AG04449 (cell line): ENCODE results near the gene FAM229A.

ENCODE experiments used
- CTCF ChIA-PET: fragments of 350-600 bp; formaldehyde crosslinking; extraction: SDS; loops from one replicate; lab custom pipeline; 2021; ENCODE audit warnings: antibody characterized with exemption; lab: Yijun Ruan, JAX
- POLR2A ChIA-PET: fragments of 400-600, 350-600 bp; formaldehyde crosslinking; extraction: SDS; loops from one replicate; lab custom pipeline; 2020; ENCODE audit warnings: antibody characterized with exemption, inconsistent platforms; lab: Yijun Ruan, JAX
- DNase-seq: peaks from one replicate; pipeline ENCODE4 v3.0.0-alpha.2; 2010; ENCODE audit warnings: low read depth, low spot score
- H3K4me3 ChIP-seq: 2 replicates; pipeline ENCODE4 v1.5.1; 2011; ENCODE audit warnings: low read depth, mild to moderate bottlenecking, control low read depth, low read length
- TF ChIP-seq, protein P1 (sequence below): IDR thresholded peaks from one replicate; pipeline ENCODE4 v1.5.1; 2011; ENCODE audit warnings: mild to moderate bottlenecking, moderate library complexity, low read length, control low read depth, inconsistent platforms; ENCODE audit not compliant: insufficient read depth; ENCODE audit errors: missing control alignments

FAM229A gene

DNA sequence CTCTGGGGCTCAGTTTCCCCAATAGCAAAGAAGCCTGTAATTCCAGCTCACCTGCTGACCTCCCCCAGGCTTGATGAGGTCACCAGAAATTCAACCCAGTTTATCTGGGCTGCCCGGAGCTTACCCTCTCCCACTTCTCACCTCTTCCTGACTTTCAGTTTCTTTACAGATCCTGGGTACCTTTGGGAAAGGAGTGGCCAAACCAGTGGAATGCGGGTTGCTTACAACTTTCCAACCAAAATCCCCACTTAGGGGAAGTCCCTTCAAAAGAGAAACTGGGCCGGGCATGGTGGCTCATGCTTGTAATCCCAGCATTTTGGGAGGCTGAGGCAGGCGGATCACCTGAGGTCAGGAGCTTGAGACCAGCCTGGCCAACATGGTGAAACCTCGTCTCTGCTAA lies 20.3 kb downstream of the FAM229A start:
- TF ChIP-seq, protein P1, sequence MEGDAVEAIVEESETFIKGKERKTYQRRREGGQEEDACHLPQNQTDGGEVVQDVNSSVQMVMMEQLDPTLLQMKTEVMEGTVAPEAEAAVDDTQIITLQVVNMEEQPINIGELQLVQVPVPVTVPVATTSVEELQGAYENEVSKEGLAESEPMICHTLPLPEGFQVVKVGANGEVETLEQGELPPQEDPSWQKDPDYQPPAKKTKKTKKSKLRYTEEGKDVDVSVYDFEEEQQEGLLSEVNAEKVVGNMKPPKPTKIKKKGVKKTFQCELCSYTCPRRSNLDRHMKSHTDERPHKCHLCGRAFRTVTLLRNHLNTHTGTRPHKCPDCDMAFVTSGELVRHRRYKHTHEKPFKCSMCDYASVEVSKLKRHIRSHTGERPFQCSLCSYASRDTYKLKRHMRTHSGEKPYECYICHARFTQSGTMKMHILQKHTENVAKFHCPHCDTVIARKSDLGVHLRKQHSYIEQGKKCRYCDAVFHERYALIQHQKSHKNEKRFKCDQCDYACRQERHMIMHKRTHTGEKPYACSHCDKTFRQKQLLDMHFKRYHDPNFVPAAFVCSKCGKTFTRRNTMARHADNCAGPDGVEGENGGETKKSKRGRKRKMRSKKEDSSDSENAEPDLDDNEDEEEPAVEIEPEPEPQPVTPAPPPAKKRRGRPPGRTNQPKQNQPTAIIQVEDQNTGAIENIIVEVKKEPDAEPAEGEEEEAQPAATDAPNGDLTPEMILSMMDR = no peak
- ChIA-PET POLR2A (no interaction called here), CTCF (interaction anchor here (2.3 kb wide), 1 partner anchor 127 kb away, joined by 10 read pairs; no protein-coding TSS in a partner anchor)
- DNase-seq = no peak
- no peak overlapping the region for H3K4me3 ChIP-seq

DNA sequence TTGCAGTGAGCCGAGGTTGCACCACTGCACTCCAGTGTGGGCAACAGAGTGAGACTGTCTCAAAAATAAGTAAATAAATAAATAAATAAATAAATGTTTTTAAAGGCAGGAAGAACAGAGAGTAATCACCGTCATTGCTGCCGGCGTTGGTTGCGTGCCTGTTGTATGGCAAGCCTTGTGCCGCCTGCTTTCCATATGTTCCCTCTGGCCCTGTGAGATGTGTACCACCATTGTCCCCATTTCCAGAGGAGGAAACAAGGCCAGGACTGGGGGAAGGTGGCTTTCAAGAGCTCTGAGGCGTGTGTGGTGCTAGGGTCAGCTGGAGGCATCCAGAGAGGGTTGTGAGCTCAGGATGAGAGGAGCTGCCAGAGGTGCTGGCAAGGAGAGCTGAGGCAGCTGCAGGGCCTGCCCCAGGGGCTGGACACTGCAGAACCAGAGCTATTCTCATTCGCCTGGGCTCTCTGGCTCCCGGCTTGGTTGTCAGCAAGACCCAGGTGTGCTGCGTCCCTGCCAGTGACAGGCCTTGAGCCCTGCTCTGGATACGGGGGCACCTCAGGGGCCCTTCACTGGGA lies 21.0 kb downstream of the FAM229A start:
- TF ChIP-seq, protein P1 = no peak
- POLR2A ChIA-PET = interaction anchor here (0.6 kb wide), 1 partner anchor 44 kb away, joined by 3 read pairs; no protein-coding TSS in a partner anchor

DNA sequence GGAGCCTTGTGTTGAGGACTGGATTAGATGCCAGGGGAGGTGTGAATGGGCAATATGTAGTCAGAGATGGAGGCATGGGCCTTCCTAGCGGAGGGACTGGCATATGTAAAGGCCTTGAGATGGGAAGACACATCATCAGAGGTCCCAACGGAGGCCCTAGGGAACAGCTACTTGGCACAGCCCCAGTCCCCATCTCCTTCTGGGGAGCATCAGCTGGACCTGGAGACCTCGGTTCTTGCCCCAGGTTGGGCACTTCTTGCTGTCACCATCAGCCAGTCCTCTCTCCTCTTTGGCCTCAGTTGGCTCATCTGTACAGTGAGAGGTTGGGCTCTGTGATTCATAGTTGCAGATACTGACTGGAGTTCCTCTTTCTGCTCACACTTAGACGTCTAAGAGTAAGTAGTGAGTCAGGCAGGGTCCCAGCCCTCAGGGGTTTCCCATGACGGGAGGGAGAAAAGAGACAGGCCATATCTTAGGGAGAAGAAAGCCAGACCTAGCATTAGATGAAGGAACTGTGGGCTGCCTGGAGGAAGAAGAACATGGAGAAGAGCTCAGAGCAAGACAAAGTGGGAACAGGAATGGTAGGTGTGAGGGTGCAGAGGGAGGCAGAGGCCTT lies 22.8 kb downstream of the FAM229A start:
- ChIA-PET POLR2A (no interaction called here), CTCF (no interaction called here)
- TF ChIP-seq, protein P1 = no peak
- no peak overlapping the region for H3K4me3 ChIP-seq
- peak; percentile 10 for DNase-seq

More for the DNA sequence above, 21.0 kb downstream of the FAM229A start:
- no peak overlapping the region for H3K4me3 ChIP-seq
- DNase-seq = no peak
- CTCF ChIA-PET = interaction anchor here (0.6 to 1.0 kb wide), 2 partner anchors 60 to 114 kb away, joined by 3 read pairs; no protein-coding TSS in a partner anchor

DNA sequence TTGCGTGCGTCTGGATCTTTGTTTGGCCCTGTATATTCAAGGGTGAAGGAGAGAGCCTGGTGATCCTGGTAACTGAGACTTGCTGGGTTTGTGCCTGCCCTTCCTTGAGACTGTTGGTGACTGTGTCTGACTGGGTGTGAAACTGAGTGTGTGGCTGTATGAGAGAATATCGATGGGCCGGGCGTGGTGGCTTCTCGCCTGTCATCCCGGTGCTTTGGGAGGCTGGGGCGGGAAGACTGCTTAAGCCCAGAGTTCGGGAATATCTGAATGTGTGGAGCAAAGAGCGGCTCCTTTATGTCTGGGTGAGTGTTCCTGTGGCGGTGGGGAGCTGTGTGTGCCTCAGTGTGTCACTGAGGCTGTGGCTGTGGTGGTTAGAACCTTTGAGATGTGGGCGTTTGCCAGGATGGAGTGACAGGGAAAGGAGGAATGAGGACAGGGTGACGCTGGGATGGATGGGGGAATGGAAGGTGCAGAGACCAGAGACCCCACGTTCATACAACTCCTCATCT lies 23.6 kb downstream of the FAM229A start:
- DNase-seq = no peak
- ChIA-PET POLR2A (no interaction called here), CTCF (no interaction called here)
- TF ChIP-seq, protein P1 = no peak
- no peak overlapping the region for H3K4me3 ChIP-seq

DNA sequence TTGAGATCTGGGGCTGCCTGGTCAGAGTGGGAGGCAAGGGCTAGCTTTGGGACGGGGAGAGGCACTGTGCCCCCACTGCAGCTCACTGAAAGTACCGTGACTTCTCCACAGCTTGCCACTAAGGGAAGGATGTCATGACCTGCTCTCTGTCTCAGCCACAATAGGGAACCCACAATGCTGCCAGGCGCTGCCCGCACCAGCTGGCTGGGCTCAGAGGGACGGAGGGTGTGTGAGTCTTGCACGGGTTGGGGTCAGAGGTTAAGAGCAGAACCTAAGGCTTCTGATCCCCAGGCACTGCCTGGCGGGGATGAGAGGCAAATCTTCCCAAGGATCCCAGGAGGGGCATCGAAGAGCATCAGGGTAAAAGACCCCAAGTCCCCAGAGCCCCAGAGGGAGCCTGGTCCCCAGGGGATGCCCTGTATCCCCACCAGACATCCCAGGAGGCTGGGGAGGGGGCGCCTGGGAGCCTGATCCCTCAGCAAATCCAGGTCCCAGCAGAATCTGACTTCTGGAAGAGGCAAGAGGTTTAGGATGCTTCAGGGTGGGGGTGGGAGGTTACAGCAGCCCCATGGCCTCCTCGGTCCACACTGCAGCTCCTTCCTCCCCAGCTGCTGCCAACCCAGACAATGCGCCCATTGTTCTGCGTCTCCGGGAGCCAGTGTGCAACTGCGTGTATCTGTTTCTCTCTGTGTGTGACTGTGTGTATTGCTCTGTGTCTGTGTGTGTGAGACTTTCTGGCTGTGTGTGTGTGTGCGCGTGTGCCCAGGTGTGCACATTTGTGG lies 24.2 kb downstream of the FAM229A start:
- TF ChIP-seq, protein P1 = no peak
- H3K4me3 ChIP-seq = no peak overlapping the region
- POLR2A ChIA-PET = no interaction called here

More for the DNA sequence above, 24.2 kb downstream of the FAM229A start:
- CTCF ChIA-PET = interaction anchor here (1.1 to 2.8 kb wide), 3 partner anchors 9 to 122 kb away, joined by 6 to 15 read pairs (median 6); no protein-coding TSS in a partner anchor
- DNase-seq = no peak
